ENCODE results near the gene SLC9A8. TPM values are rescaled to one million over a fixed set of nuclear protein-coding genes. Genes with fewer than 3 reads are reported as not detected.

SLC9A8 gene
- polyA plus RNA-seq, 1 experiment = 2.3 TPM

DNA sequence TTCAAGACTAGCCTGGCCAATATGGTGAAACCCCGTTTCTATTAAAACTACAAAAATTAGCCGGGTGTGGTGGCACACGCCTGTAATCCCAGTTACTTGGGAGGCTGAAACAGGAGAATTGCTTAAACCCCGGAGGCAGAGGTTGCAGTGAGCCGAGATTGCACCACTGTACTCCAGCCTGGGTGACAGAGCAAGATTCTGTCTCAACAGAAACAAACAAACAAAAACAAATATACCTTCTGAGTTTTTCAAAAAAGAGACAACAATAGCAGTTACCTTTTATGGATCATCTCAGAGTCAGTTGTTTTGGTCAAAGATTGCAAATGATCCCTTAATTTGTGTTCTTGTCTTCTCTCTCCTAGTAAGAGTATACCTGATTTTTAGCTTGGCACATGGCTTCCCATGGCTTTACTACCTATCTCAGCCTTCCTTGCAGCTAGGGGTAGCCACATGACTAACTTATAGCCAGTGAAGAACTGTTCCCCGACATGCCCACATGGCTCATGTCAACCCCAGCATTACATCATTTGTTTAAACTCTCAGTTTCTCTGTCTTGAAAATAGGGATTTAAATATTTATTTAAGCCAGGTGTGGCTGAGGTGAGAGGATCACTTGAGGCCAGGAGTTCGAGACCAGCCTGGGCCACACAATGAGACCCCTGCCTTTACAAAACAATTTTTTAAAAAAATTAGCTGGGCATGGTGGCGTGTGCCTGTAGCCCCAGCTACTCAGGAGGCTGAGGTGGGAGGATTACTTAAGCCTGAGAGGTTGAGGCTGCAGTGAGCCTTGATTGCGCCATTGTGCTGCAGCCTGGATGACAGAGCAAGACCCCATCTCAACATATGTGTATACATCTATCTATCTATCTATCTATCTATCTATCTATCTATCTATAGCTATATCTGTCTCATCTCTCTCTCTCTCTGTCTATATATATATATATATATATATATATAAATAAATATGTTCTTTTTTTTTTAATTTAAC, 25.0 kb upstream of the SLC9A8 start:
- Histone ChIP-seq H3K27ac (ENCODE audit: low read depth, low read length) (no peak overlapping the region), H3K9me3 (ENCODE audit: control insufficient read depth, insufficient read depth, low read length) (no peaks in the 10 kb centered on the region), H3K4me3 (ENCODE audit: low read depth, low read length) (no peak overlapping the region), H3K27me3 (ENCODE audit: control insufficient read depth, insufficient read depth, low read length) (no peaks in the 10 kb centered on the region)
- TF ChIP-seq, protein P1, sequence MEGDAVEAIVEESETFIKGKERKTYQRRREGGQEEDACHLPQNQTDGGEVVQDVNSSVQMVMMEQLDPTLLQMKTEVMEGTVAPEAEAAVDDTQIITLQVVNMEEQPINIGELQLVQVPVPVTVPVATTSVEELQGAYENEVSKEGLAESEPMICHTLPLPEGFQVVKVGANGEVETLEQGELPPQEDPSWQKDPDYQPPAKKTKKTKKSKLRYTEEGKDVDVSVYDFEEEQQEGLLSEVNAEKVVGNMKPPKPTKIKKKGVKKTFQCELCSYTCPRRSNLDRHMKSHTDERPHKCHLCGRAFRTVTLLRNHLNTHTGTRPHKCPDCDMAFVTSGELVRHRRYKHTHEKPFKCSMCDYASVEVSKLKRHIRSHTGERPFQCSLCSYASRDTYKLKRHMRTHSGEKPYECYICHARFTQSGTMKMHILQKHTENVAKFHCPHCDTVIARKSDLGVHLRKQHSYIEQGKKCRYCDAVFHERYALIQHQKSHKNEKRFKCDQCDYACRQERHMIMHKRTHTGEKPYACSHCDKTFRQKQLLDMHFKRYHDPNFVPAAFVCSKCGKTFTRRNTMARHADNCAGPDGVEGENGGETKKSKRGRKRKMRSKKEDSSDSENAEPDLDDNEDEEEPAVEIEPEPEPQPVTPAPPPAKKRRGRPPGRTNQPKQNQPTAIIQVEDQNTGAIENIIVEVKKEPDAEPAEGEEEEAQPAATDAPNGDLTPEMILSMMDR (IDR thresholded peaks at IDR 0.05; ENCODE audit: low read depth, low read length) = no peak
- POLR2A ChIA-PET = interaction anchor here (0.5 kb wide), 1 partner anchor 54 kb away, joined by 6 read pairs; no protein-coding TSS in a partner anchor
- CTCF ChIA-PET = interaction anchor here (0.6 to 2.1 kb wide), 3 partner anchors 16 to 164 kb away, joined by 3 to 11 read pairs (median 3); no protein-coding TSS in a partner anchor
- no peak for DNase-seq (ENCODE audit: low read depth, low spot score)

GRCh38 chr20:49790077-49790798, 22.4 kb upstream of the SLC9A8 start:
- ChIA-PET POLR2A (interaction anchor here (0.5 to 1.1 kb wide), 6 partner anchors 10 to 79 kb away, joined by 3 to 6 read pairs (median 3); partner anchors contain the start of gene SLC9A8), CTCF (no interaction called here)
- Histone ChIP-seq H3K27ac (ENCODE audit: low read depth, low read length) (peak overlapping the region; percentile 89), H3K27me3 (ENCODE audit: control insufficient read depth, insufficient read depth, low read length) (no peaks in the 10 kb centered on the region), H3K4me3 (ENCODE audit: low read depth, low read length) (no peak overlapping the region), H3K9me3 (ENCODE audit: control insufficient read depth, insufficient read depth, low read length) (no peaks in the 10 kb centered on the region)
- peak; percentile 59 for DNase-seq (ENCODE audit: low read depth, low spot score)
- TF ChIP-seq, protein P1 (IDR thresholded peaks at IDR 0.05; ENCODE audit: low read depth, low read length) = no peak

DNA sequence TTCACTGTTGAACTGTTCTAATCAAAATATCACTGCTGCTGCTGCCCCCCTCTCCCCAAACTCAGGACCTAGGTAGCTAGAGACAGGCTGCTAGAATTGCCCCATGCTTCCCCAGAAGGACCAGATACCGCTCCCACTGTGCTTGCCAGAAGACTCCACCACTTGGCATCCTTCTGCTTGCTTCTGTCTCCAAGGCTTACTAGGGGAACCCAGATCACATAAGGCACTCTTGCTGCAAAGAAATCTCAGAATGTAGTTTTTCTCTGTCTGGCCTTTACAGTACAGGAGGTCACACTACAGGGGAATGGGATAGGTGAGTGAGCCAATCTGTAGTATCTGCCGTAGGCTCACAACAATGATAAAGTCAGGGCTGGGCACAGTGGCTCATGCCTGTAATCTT, 21.5 kb upstream of the SLC9A8 start:
- H3K27me3 ChIP-seq (ENCODE audit: control insufficient read depth, insufficient read depth, low read length) = no peaks in the 10 kb centered on the region
- CTCF ChIA-PET = no interaction called here
- no peak for DNase-seq (ENCODE audit: low read depth, low spot score)
- peak overlapping the region; percentile 21 for H3K27ac ChIP-seq (ENCODE audit: low read depth, low read length)
- no peak overlapping the region for H3K4me3 ChIP-seq (ENCODE audit: low read depth, low read length)
- TF ChIP-seq, protein P1 (IDR thresholded peaks at IDR 0.05; ENCODE audit: low read depth, low read length) = no peak
- POLR2A ChIA-PET = no interaction called here
- no peaks in the 10 kb centered on the region for H3K9me3 ChIP-seq (ENCODE audit: control insufficient read depth, insufficient read depth, low read length)

- POLR2A ChIA-PET = no interaction called here
- Histone ChIP-seq H3K9me3 (ENCODE audit: control insufficient read depth, insufficient read depth, low read length) (no peaks in the 10 kb centered on the region), H3K27me3 (ENCODE audit: control insufficient read depth, insufficient read depth, low read length) (no peaks in the 10 kb centered on the region), H3K4me3 (ENCODE audit: low read depth, low read length) (no peak overlapping the region), H3K27ac (ENCODE audit: low read depth, low read length) (no peak overlapping the region)
- CTCF ChIA-PET = interaction anchor here (0.6 kb wide), 1 partner anchor 15 kb away, joined by 4 read pairs; no protein-coding TSS in a partner anchor
- DNase-seq (ENCODE audit: low read depth, low spot score) = no peak
- TF ChIP-seq, protein P1 (IDR thresholded peaks at IDR 0.05; ENCODE audit: low read depth, low read length) = no peak
Measured at GRCh38 chr20:49792006-49792405, 20.6 kb upstream of the SLC9A8 start.

All from AG04450 (cell line).